SH-SY5Y (cell line): Measurements from ENCODE around the gene CACNA2D2.

Experiments
- GATA2 ChIP-seq: IDR thresholded peaks from 2 replicates; pipeline ENCODE4 v1.6.1; 2011; ENCODE audit warnings: mild to moderate bottlenecking, low read depth, low read length
- GATA3 ChIP-seq: IDR thresholded peaks from 2 replicates; pipeline ENCODE4 v1.6.1; 2011; ENCODE audit warnings: low read depth, mild to moderate bottlenecking, low read length, moderate library complexity

- TF ChIP-seq GATA3 (no peak), GATA2 (no peak)
Observed at GRCh38 chr3:50455161-50456018, 48.0 kb downstream of the CACNA2D2 start.
